Choroid plexus epithelial cell (primary cell): ENCODE measurements around the gene TRABD2B.
A peak's percentile ranks its signal among the peaks of the same experiment; 100 is the strongest.

Source experiments
- DNase-seq: peaks from one replicate; pipeline ENCODE4 v3.0.0-alpha.2; 2010; ENCODE audit warnings: low read depth
- H3K4me3 ChIP-seq: 2 replicates; pipeline ENCODE4 v1.5.1; 2011; ENCODE audit warnings: low read depth, mild to moderate bottlenecking, control low read depth, low read length, moderate library complexity
- CTCF ChIP-seq: conservative IDR thresholded peaks from 2 replicates; pipeline ENCODE4 v1.5.1; 2011; ENCODE audit warnings: low read depth, mild to moderate bottlenecking, control low read depth, inconsistent platforms, low read length, moderate library complexity

The TRABD2B gene

GRCh38 chr1:48036710-48037355, 39.6 kb upstream of the TRABD2B start:
- DNase-seq, result peak; percentile 92
- TF ChIP-seq CTCF, result no peak
- no peak overlapping the region for H3K4me3 ChIP-seq

DNA sequence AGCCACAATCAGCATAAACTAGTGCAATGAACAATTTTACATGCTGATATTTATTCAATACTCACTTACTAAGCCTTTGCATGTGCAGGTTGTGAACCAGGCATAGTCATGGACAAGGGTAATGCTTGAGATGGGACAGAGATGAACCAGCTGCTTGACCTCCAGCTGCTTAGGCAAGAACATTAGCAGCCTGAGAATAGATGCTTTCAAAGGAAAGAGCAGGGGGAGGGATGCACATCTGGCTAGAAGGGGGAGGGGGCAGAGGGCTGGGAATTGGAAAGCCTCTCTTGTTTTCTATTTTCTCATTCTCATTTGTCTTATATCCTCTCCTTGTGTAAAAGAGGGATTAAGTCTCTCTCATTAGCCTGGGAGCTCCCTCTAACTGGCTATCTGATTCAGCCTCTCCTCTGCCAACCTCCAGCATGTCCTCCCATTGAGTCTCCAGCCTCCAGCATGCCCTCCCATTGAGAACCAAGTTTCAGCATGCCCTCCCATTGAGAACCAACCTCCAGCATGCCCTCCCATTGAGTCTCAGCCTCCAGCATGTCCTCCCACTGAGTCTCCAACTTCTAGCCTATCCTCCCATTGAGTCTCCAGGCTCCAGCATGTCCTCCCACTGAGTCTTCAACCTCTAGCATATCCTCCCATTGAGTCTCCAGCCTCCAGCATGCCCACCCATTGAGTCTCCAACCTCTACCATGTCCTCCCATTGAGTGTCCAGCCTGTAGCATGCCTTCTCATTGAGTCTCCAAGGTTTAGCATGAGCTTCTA, 38.4 kb upstream of the TRABD2B start:
- no peak for DNase-seq
- no peak for TF ChIP-seq CTCF
- H3K4me3 ChIP-seq, result no peak overlapping the region

- H3K4me3 ChIP-seq, result no peak overlapping the region
- TF ChIP-seq CTCF, result no peak
Observed at GRCh38 chr1:48033495-48034045, 36.4 kb upstream of the TRABD2B start.

GRCh38 chr1:48031676-48032075, 34.5 kb upstream of the TRABD2B start:
- H3K4me3 ChIP-seq, result no peak overlapping the region
- TF ChIP-seq CTCF, result no peak
- DNase-seq, result peak; percentile 39

More at GRCh38 chr1:48033495-48034045, 36.4 kb upstream of the TRABD2B start:
- DNase-seq, result no peak

DNA sequence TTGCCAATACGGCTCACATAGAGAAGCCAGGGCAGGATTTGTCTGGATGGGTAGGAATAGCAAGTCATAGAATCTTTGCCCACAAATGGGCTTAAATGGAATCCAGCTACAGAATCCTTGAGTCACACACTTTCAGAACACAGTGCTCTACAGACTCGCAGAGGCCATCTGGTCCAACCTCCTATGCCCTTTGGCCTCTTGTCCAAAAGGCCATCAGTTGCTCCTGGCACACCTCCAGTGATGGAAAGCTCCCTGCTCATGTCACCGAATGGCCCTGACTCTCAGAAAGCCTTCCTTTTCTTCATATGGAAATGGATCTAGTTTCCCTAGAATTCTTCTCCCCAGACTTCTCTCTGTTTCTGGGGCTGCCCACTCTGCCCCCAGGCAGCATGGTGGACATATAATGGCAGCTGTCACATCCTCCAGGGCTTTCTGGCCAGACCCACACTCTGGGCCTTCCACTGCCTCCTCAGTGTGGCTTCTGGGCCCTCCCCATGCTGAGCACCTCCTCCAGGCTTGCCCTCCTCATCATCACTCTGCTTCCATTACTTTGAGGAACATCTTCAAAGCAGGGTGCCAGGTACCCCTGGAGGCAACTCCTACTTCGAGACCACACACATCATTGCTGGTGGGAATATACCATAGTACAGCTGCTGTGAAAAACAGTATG, 33.6 kb upstream of the TRABD2B start:
- no peak for DNase-seq
- no peak for TF ChIP-seq CTCF
- H3K4me3 ChIP-seq, result no peak overlapping the region

DNA sequence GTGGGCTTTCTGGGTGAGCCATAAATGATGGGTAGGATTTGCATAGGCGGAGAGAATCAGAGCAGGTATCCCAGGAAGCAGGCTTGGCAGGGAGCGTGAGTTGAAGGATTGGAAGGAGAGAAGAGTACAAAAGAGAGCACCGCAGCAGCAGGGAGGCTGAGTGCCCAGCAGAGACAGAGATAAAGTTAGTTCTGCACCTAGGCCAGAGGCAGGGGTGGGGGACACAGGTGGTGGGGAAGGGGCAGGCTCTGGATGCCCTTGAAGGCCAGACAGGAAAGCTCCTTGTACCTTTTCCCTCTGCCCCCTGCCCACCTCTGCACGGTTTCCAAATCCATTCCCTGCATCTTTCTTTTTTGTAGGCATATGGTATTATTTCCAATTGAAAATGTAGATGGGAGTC, 33.0 kb upstream of the TRABD2B start:
- TF ChIP-seq CTCF, result no peak
- DNase-seq, result no peak
- no peak overlapping the region for H3K4me3 ChIP-seq
